Stimulated activated CD8-positive, alpha-beta memory T cell treated with anti-CD3 and anti-CD28 coated beads, Interleukin-4, amount 100 ng/mL, for 24 hours (primary cell): Measurements from ENCODE around the gene FBXO28.

Experiments
- DNase-seq: peaks from one replicate; pipeline ENCODE4 v3.0.0-alpha.2; 2020; ENCODE audit warnings: low read depth

The FBXO28 gene

GRCh38 chr1:224157316-224157715, 43.4 kb downstream of the FBXO28 start:
- DNase-seq: no peak

GRCh38 chr1:224159541-224159940, 45.6 kb downstream of the FBXO28 start:
- no peak for DNase-seq

GRCh38 chr1:224160171-224160682, 46.3 kb downstream of the FBXO28 start:
- DNase-seq: no peak

GRCh38 chr1:224162768-224163167, 48.9 kb downstream of the FBXO28 start:
- DNase-seq: no peak

GRCh38 chr1:224163311-224163710, 49.4 kb downstream of the FBXO28 start:
- DNase-seq: no peak

- no peak for DNase-seq
Observed at GRCh38 chr1:224168859-224169380, 55.0 kb downstream of the FBXO28 start.

- no peak for DNase-seq
Observed at GRCh38 chr1:224169718-224170270, 55.9 kb downstream of the FBXO28 start.

GRCh38 chr1:224170343-224170742, 56.4 kb downstream of the FBXO28 start:
- no peak for DNase-seq

GRCh38 chr1:224170748-224171478, 57.0 kb downstream of the FBXO28 start:
- DNase-seq: no peak

GRCh38 chr1:224172229-224172628, 58.3 kb downstream of the FBXO28 start:
- no peak for DNase-seq

- DNase-seq: no peak
Observed at GRCh38 chr1:224173523-224173922, 59.6 kb downstream of the FBXO28 start.

GRCh38 chr1:224175617-224176016, 61.7 kb downstream of the FBXO28 start:
- no peak for DNase-seq

GRCh38 chr1:224177356-224177999, 63.6 kb downstream of the FBXO28 start:
- no peak for DNase-seq

GRCh38 chr1:224178894-224179293, 65.0 kb downstream of the FBXO28 start:
- DNase-seq: no peak

- DNase-seq: no peak
Observed at GRCh38 chr1:224180783-224181452, 67.0 kb downstream of the FBXO28 start.

- no peak for DNase-seq
Observed at GRCh38 chr1:224181453-224181810, 67.5 kb downstream of the FBXO28 start.

GRCh38 chr1:224182057-224182865, 68.3 kb downstream of the FBXO28 start:
- DNase-seq: no peak

GRCh38 chr1:224182866-224183590, 69.1 kb downstream of the FBXO28 start, which contains the start of gene DEGS1:
Gene DEGS1 (plus strand): TSS chr1:224183240. CDS start chr1:224183337, 97 bp downstream.
- DNase-seq: peak; percentile 68

GRCh38 chr1:224183591-224184312, 69.8 kb downstream of the FBXO28 start:
- peak; percentile 57 for DNase-seq

- DNase-seq: no peak
Observed at GRCh38 chr1:224185208-224185607, 71.3 kb downstream of the FBXO28 start.
